GM23248 (cell line): Measurements from ENCODE around the gene KIF5A.

Experiments
- EZH2 ChIP-seq: fragments of 200-600 bp; sonication (generic); IDR thresholded peaks from 2 replicates; pipeline ENCODE4 v1.6.1; 2018; ENCODE audit warnings: antibody characterized with exemption, mild to moderate bottlenecking; ENCODE audit not compliant: insufficient read depth, poor library complexity, severe bottlenecking
- EZH2phosphoT487 ChIP-seq: fragments of 200-600 bp; sonication (generic); IDR thresholded peaks from 2 replicates; pipeline ENCODE4 v1.6.1; 2018; ENCODE audit warnings: antibody characterized with exemption, moderate library complexity, mild to moderate bottlenecking, low read depth; ENCODE audit not compliant: insufficient read depth

DNA sequence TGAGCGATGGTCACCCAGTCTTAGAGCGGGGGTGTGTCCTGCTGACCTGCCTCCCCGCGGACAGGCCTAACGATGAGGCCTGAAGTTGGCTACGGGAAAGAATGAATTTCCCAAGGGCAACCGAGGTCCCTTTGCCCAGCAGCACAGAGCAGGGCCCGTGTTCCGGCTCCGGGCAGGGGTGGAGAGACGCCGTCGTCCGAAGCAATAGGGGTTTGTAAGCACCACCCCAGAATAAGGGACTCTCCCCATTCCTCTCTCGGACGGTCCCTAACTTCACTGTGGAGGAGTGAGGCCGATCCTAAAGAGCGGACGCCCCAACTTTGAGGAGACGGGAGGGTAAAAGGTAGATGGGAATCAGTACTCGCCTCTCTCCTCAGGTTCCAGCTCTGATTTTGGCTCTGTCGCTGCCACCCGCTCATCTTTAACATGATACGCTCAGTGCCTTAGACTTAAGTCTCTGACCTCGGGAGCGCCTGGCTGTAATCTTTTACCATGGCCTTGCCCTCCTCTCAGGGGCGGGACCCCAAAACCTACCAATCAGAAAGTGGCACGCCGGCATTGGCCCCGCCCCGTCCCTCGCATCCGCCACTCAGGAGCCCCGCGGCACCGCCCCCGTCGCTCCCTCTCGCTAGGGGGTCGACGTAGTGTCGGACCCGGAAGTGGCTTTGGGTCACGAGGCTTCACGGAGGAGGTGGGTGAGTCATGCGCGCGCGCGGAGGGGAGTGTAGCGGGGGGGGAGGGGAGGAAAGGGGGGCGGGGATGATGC is 29.6 kb upstream of the KIF5A start, which contains the start of gene DDIT3:
- TF ChIP-seq EZH2 (no peak), EZH2phosphoT487 (no peak)
